Testis (tissue), 2 donors: ENCODE results near the gene COX7B2.

Experiments used
- CTCF ChIP-seq, 3 experiments: fragments of 450-650 bp in 2 of 3; fragments of 200-600 bp in 1 of 3; sonication (generic) in 1 of 3; IDR thresholded peaks; one replicate each; pipeline ENCODE4 v1.5.1; 2016 to 2019; ENCODE audit warnings: antibody characterized with exemption in 3 of 3, mild to moderate bottlenecking in 2 of 3, moderate library complexity in 1 of 3
- POLR2A ChIP-seq: fragments of 450-650 bp; IDR thresholded peaks from one replicate; pipeline ENCODE4 v1.6.1; 2017; ENCODE audit warnings: antibody characterized with exemption, mild to moderate bottlenecking, moderate library complexity

GRCh38 chr4:46952451-46952850 lies 43.4 kb upstream of the COX7B2 start:
- TF ChIP-seq CTCF (IDR thresholded peaks at IDR 0.05) (no peak), POLR2A (no peak)
